ENCODE data around the gene PLXDC1.

DNA sequence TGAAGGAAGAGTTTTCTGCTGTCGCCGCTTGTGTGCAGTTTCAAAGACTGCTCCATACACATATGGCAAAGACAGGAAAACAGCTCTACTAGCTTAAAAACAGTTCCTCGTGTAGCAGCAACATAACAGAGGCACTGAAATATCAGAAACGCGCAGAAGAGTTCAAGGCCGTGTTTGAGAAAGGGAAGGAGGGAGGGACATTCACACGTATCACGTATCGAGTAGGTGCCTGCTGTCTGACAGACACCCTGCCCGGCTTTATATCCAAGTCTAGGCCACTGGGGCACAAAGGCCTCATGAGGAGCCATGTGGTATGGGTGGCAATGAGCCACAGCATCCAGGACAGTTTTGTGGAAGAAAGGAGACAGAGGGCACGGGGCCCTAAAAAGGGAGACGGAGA is 50.3 kb downstream of the PLXDC1 start:
- TF ChIP-seq, protein P1, sequence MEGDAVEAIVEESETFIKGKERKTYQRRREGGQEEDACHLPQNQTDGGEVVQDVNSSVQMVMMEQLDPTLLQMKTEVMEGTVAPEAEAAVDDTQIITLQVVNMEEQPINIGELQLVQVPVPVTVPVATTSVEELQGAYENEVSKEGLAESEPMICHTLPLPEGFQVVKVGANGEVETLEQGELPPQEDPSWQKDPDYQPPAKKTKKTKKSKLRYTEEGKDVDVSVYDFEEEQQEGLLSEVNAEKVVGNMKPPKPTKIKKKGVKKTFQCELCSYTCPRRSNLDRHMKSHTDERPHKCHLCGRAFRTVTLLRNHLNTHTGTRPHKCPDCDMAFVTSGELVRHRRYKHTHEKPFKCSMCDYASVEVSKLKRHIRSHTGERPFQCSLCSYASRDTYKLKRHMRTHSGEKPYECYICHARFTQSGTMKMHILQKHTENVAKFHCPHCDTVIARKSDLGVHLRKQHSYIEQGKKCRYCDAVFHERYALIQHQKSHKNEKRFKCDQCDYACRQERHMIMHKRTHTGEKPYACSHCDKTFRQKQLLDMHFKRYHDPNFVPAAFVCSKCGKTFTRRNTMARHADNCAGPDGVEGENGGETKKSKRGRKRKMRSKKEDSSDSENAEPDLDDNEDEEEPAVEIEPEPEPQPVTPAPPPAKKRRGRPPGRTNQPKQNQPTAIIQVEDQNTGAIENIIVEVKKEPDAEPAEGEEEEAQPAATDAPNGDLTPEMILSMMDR (IDR thresholded peaks at IDR 0.05), result no peak
- TF ChIP-seq POLR2A (IDR thresholded peaks at IDR 0.05), result no peak

All from body of pancreas (tissue), 4 donors.